ENCODE data around the gene MAGEB1.

DNA sequence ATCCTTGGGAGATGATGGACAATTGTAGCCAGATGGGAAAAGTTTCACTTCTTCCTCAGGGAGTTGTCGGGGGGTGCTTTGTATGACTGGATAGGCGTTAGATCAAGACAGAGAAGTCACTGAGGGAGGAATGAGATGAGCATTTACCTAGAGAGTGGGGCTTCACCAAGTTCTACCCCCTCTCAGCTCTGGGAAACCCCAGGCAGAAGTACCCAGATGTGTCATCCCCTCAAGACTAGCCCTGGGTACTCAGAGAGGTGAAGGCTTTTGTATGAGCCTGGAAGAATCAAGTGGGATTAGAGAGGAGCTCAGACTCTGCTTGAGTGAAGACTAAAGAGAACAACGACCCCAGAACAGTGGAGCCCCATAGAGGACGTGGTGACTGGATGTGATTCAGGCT, 1.9 kb downstream of the MAGEB1 start:
- TF ChIP-seq, protein P1, sequence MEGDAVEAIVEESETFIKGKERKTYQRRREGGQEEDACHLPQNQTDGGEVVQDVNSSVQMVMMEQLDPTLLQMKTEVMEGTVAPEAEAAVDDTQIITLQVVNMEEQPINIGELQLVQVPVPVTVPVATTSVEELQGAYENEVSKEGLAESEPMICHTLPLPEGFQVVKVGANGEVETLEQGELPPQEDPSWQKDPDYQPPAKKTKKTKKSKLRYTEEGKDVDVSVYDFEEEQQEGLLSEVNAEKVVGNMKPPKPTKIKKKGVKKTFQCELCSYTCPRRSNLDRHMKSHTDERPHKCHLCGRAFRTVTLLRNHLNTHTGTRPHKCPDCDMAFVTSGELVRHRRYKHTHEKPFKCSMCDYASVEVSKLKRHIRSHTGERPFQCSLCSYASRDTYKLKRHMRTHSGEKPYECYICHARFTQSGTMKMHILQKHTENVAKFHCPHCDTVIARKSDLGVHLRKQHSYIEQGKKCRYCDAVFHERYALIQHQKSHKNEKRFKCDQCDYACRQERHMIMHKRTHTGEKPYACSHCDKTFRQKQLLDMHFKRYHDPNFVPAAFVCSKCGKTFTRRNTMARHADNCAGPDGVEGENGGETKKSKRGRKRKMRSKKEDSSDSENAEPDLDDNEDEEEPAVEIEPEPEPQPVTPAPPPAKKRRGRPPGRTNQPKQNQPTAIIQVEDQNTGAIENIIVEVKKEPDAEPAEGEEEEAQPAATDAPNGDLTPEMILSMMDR (conservative IDR thresholded peaks at IDR 0.05; ENCODE audit: low read depth, low read length) = no peak
- TF ChIP-seq EZH2 (IDR thresholded peaks at IDR 0.05; ENCODE audit: low read length, unreplicated experiment) = no peak
